ENCODE results near the gene POMC. TPM values are rescaled to one million over a fixed set of nuclear protein-coding genes. Genes with fewer than 3 reads are reported as not detected.

POMC gene
- total and polyA plus RNA-seq, 4 donors = 3.2 to 4.2 (median 3.8) TPM

DNA sequence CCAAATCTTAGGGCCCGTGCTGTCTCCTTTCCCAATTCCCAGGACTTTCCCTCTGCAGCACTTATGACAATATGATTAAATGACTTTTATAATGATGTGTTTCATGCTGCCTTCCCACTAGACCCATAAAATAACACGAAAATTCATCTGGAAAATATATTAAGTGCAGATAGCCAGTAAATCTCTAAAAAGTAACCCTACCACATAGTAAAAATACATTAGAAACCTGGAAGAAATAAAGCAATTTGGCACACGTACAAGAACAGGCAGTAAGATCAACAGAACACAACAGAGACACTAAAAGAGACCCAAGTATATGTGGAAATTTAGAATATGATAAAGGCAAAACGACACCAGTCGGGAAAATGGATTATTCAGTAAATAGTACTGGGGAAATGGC, 30.2 kb upstream of the POMC start:
- TF ChIP-seq, protein P1, sequence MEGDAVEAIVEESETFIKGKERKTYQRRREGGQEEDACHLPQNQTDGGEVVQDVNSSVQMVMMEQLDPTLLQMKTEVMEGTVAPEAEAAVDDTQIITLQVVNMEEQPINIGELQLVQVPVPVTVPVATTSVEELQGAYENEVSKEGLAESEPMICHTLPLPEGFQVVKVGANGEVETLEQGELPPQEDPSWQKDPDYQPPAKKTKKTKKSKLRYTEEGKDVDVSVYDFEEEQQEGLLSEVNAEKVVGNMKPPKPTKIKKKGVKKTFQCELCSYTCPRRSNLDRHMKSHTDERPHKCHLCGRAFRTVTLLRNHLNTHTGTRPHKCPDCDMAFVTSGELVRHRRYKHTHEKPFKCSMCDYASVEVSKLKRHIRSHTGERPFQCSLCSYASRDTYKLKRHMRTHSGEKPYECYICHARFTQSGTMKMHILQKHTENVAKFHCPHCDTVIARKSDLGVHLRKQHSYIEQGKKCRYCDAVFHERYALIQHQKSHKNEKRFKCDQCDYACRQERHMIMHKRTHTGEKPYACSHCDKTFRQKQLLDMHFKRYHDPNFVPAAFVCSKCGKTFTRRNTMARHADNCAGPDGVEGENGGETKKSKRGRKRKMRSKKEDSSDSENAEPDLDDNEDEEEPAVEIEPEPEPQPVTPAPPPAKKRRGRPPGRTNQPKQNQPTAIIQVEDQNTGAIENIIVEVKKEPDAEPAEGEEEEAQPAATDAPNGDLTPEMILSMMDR (IDR thresholded peaks at IDR 0.05; ENCODE audit: control extremely low read depth, extremely low read depth) = no peak
- H3K9me3 ChIP-seq (ENCODE audit: control insufficient read depth in 4 of 4, insufficient read depth in 3 of 4, low read length in 3 of 4) = no peaks in the 10 kb centered on the region
- no peak for ATAC-seq (ENCODE audit: insufficient read depth, low FRiP score)
- H3K27me3 ChIP-seq (ENCODE audit: control insufficient read depth in 3 of 3, insufficient read depth in 3 of 3, low read length in 2 of 3) = no peaks in the 10 kb centered on the region
- no peaks in the 10 kb centered on the region for H3K36me3 ChIP-seq (ENCODE audit: control insufficient read depth in 4 of 4, insufficient read depth in 4 of 4, low read length in 4 of 4)
- no peak overlapping the region for H3K27ac ChIP-seq (ENCODE audit: low read depth in 1 of 2, low read length in 1 of 2)
- H3K4me1 ChIP-seq (ENCODE audit: control insufficient read depth in 5 of 5, insufficient read depth in 5 of 5, low read length in 5 of 5) = peaks cover 0 to 13% (median 3%) of the 10 kb centered on the region in 5 donors
- DNase-seq = peak in 2 of 3 donors; percentile 46 to 49
- H3K9ac ChIP-seq (ENCODE audit: insufficient read depth in 1 of 2, low read length in 2 of 2) = no peak overlapping the region
- WGBS, 2 donors = 72 to 89% methylated on average over 5 of the region's 5 CpGs
- no peak overlapping the region for H3K4me3 ChIP-seq

DNA sequence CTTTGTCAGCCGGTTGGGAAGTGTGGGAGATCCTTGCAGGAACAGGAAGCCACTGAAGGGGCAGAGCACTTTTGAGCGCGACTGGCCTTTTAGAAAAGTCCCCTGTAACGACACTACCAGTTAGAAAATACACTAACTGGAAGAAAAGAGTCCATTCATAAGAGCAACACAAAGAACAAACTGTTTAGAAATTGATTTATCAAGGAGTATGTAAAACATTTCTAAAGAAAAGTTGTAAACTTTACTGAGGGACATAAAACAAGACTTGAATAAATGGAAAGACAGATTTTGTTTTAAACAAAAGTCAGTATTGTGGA, 29.8 kb upstream of the POMC start:
- 21 to 43% methylated on average over 4 of the region's 4 CpGs for WGBS, 2 donors
- Histone ChIP-seq H3K36me3 (ENCODE audit: control insufficient read depth in 4 of 4, insufficient read depth in 4 of 4, low read length in 4 of 4) (no peaks in the 10 kb centered on the region), H3K4me3 (no peak overlapping the region), H3K27me3 (ENCODE audit: control insufficient read depth in 3 of 3, insufficient read depth in 3 of 3, low read length in 2 of 3) (no peaks in the 10 kb centered on the region), H3K27ac (ENCODE audit: low read depth in 1 of 2, low read length in 1 of 2) (no peak overlapping the region), H3K4me1 (ENCODE audit: control insufficient read depth in 5 of 5, insufficient read depth in 5 of 5, low read length in 5 of 5) (peaks cover 0 to 13% (median 3%) of the 10 kb centered on the region in 5 donors), H3K9ac (ENCODE audit: insufficient read depth in 1 of 2, low read length in 2 of 2) (no peak overlapping the region), H3K9me3 (ENCODE audit: control insufficient read depth in 4 of 4, insufficient read depth in 3 of 4, low read length in 3 of 4) (no peaks in the 10 kb centered on the region)
- TF ChIP-seq, protein P1 (IDR thresholded peaks at IDR 0.05; ENCODE audit: control extremely low read depth, extremely low read depth) = no peak
- ATAC-seq (ENCODE audit: insufficient read depth, low FRiP score) (no peak), DNase-seq (no peak)

DNA sequence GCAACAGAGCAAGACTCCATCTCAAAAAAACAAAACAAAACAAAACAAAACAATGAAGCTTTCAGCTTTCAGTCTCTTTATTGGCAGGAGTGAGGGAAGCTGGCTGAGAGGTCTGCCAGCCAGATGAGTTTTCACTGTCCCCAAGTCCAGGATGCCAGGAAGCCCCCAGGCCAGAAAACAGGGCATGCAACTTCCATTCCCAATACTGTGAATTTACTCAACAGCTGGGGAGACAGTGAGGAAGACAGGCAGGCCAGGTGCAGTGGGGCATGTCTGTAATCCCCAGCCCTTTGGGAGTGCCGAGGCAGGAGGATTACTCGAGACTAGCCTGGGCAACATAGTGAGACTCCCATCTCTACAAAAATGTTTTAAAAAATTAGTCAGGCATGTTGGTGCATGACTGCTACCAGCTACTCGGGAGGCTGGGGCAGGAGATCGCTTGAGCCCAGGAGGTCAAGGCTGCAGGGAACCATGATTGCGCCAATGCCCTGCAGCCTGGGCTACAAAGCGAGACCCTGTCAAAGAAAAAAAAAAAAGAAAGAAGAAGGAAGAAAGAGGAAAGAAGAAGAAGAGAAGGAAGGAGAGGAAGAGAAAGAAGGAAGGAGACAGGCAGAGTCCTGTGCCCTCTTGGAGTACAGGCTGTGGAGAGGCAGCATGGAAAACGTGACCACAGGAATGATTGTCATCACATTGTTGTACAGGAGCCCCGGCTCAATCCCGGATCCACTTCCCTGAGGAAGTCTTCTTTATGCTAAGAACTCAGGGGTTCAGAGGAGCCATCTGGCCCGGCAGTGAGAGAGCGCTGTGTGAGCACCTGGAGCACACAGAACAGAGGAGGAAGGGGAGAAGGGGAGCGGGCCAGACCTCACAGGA, 29.2 kb upstream of the POMC start:
- WGBS, 2 donors = 54 to 57% methylated on average over 12 of the region's 12 CpGs
- no peak overlapping the region for H3K27ac ChIP-seq (ENCODE audit: low read depth in 1 of 2, low read length in 1 of 2)
- no peak for ATAC-seq (ENCODE audit: insufficient read depth, low FRiP score)

More for the DNA sequence above, 29.2 kb upstream of the POMC start:
- Histone ChIP-seq H3K9ac (ENCODE audit: insufficient read depth in 1 of 2, low read length in 2 of 2) (no peak overlapping the region), H3K36me3 (ENCODE audit: control insufficient read depth in 4 of 4, insufficient read depth in 4 of 4, low read length in 4 of 4) (no peaks in the 10 kb centered on the region), H3K4me1 (ENCODE audit: control insufficient read depth in 5 of 5, insufficient read depth in 5 of 5, low read length in 5 of 5) (peaks cover 0 to 13% (median 3%) of the 10 kb centered on the region in 5 donors), H3K9me3 (ENCODE audit: control insufficient read depth in 4 of 4, insufficient read depth in 3 of 4, low read length in 3 of 4) (no peaks in the 10 kb centered on the region), H3K4me3 (no peak overlapping the region), H3K27me3 (ENCODE audit: control insufficient read depth in 3 of 3, insufficient read depth in 3 of 3, low read length in 2 of 3) (no peaks in the 10 kb centered on the region)
- DNase-seq = peak in 2 of 3 donors; percentile 26 to 41
- TF ChIP-seq, protein P1 (IDR thresholded peaks at IDR 0.05; ENCODE audit: control extremely low read depth, extremely low read depth) = no peak

Data from lung (tissue), 12 donors.